ENCODE data around the gene RBMS3.
A peak's percentile ranks its signal among the peaks of the same experiment; 100 is the strongest.

- TF ChIP-seq, protein P1, sequence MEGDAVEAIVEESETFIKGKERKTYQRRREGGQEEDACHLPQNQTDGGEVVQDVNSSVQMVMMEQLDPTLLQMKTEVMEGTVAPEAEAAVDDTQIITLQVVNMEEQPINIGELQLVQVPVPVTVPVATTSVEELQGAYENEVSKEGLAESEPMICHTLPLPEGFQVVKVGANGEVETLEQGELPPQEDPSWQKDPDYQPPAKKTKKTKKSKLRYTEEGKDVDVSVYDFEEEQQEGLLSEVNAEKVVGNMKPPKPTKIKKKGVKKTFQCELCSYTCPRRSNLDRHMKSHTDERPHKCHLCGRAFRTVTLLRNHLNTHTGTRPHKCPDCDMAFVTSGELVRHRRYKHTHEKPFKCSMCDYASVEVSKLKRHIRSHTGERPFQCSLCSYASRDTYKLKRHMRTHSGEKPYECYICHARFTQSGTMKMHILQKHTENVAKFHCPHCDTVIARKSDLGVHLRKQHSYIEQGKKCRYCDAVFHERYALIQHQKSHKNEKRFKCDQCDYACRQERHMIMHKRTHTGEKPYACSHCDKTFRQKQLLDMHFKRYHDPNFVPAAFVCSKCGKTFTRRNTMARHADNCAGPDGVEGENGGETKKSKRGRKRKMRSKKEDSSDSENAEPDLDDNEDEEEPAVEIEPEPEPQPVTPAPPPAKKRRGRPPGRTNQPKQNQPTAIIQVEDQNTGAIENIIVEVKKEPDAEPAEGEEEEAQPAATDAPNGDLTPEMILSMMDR (IDR thresholded peaks at IDR 0.05), result peak; percentile 40
- no peak for TF ChIP-seq EZH2 (IDR thresholded peaks at IDR 0.05)
These were observed at the start of gene RBMS3 for GRCh38 chr3:29280404-29281093.
